Measurements from ENCODE around the gene LANCL3. TPM values are rescaled to one million over a fixed set of nuclear protein-coding genes. Genes with fewer than 3 reads are reported as not detected.

LANCL3 gene
- not detected in 5 replicates for total RNA-seq (2022; extraction: Qiagen RNA extraction)

GRCh38 chrX:37571426-37572107 is at the start of gene LANCL3:
Gene LANCL3, plus strand, starts transcription at chrX:37571661. Its CDS starts 210 bp downstream, at chrX:37571871.

DNA sequence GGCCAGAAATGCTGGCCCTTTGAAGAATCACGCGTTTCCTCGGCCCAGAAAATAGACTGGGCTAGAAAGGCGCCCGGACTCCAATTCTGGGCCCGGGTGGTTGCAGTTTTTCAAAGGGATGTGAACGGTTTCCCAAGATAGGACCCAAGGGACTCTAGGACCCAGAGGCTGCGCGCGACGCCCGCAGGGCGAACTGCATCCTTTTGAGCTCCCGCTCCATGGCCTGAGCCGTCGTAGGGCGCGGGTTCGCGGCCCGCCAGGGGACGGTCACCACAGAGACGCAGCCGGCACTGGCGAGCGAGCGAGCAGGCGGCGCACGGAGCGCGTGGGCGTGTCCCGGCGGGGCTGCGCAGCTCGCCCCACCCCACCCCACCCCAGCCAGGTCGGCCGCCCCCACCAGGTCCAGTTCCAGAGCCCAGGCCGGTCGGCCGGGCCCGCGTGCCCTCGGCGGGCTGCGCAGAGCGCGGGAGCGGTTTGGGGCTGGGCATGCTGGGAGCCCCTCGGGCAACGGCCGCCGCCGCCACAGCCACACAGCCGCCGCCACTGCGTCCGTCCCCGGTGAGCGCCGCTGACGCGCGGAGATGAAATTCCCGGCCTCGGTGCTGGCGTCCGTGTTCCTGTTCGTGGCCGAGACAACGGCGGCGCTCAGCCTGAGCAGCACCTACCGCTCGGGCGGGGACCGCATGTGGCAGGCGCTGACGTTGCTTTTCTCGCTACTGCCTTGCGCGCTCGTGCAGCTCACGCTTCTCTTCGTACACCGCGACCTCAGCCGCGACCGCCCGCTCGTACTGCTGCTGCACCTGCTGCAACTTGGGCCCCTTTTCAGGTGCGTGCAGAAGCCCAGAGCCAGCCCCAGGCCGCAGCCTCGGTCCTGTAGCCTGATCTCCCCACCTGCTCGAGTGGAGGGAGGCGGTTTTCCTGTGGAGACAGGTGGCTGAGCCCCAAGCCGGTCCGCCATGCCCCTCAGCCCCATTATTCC is 114.2 kb downstream of the LANCL3 start, which contains the start of gene XK:
Gene XK (plus strand): TSS at position 411 of the 979 bp plus-strand sequence. CDS start 171 bp downstream, at position 582.

Other genes starting within 250 kb of the LANCL3 start
- 3.9 to 6.6 TPM (median 5.5 TPM) in 5 replicates for gene PRRG1, start 222.3 kb upstream of the LANCL3 start, total RNA-seq (2022; extraction: Qiagen RNA extraction)
- gene XK, start 114.1 kb downstream of the LANCL3 start, total RNA-seq (2022; extraction: Qiagen RNA extraction), result 0.37 to 0.43 TPM (median 0.40 TPM) in 5 replicates
- gene CYBB, start 208.4 kb downstream of the LANCL3 start, total RNA-seq (2022; extraction: Qiagen RNA extraction), result 0.02 to 0.08 TPM (median 0.05 TPM) in 5 replicates

All from A549 treated with Hydrocortisone at 1 μM for 4 hours (cell line).